NCI-H2029 (cell line): ENCODE data around the gene DMD.
"Not testable (repeated sequence)": the region's sequence is repeated elsewhere in the genome, so short reads cannot be mapped to it uniquely, and the experiment has no call there.

ENCODE experiments used
- DNase-seq: peaks from one replicate; lab custom pipeline; 2025; lab: John Stamatoyannopoulos, UW

The DMD gene

DNA sequence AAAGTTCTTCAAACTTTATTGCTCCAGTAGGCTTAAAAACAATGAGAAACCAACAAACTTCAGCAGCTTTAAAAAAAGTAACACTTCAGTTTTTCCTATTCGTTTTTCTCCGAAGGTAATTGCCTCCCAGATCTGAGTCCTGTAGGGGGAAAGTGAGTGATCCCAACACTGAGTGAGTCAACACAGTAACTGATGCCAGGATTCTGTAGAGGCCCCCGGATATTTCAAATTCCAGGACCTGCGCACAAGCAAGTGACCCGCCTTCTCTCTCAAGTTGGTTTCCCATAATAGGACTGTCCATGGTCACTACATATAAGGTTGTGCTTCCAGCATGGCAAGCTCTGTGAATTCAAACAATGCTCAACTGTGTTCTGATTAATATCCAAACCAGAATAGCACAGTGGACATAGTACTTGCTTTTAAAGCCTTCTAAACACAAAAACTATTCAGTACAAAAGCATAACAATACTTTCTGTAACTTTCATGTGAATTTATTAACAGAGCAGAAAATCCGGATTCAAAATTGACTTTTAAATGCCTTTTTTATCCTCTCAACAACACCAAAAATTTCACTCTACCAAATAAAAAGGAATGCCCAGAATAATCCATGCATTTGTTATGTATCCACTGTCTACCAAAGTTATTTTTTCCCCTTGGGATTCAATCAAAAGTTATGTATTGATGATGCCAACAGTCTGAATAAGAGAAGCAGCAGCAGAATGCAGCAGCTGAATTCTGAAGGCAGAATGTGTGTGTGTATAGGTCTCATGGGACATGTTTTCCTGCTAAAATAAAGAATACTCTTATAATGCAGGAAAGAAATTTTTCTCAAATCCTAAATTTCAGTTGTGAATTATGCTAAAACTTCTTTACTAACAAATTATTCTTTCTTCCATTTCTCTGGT is at the start of gene DMD:
TSS of gene DMD (minus strand) at position 194 of the 905 bp plus-strand sequence. CDS start 237 bp downstream, outside the sequence.
- no peak for DNase-seq

DNA sequence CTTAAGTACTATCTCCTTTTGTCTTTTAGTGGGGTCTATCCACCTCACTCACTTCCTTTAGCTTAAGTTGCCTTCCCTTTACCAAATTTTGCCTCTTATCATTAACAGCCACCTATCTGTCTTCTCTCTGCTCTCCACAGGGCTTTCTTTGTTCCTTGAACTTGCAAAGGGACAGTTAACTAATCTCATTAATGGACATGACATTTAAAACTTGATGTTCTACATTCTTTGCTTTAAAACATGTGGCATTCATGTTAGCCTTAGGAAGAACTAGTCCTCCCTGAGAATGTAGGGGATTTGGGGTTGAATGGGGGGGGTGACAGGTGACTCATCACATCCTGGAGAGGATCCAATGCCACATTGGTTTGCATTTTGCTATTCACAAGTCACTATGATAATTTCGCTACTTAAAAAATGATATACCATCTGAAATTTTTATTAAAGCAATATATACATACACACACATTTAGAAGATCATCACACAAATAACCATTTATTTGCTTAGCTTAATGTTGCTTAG is 41.0 kb upstream of the DMD start:
- no peak for DNase-seq

DNA sequence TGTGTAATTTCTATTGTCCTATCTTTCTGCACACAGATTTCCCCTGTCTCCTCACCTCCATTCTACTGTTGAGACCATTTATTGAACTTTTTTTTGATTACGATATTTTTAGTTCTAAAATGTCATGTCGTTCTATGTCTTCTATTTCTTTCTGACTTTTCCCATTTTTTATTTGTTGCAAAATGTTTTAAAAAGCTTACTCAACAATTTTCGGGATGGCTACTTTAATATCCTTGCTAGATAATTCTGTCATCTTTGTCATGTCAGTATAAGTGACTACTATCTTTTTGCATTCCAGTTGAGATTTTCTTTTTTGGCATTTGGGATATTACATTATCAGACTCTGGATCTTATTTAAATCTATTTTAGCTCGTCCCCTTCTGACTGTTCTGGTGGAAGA is 7.5 kb upstream of the DMD start:
- no peak for DNase-seq

DNA sequence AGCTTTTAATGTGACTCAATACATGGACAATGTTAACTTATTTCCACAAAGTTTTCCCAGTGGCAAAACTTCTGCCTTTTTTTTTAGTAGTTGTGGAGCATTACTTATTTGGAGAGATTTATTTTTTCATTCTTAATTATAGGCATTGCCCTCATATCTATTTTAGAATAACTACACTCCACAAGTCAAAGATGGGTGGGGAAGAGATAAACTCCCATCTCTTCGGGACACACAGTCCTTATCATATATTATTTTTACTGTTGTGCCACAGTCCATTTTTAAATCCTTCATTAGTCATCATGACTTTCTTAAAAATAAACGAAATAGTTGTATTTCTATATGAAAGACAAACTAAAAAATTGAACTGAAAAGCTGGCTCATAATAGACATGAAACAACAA is 1.2 kb downstream of the DMD start:
- no peak for DNase-seq

DNA sequence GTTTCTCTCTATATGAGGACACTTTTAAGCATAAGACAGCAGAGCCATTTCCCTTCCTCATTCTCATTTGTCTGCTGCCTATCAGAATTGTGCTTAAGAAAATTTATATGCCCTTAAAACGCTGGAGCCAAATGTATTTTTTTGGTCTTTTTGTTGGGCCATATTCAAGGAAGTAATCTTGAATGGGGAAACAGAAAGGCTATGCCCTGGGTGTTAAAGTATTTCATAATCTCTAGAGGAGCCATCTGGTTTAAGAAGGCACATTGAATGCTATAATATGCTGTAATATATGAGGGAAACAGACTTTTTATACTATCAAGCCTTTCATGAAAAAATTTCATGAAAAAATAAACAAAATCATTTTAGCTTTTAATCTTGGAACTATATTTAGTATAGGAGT is 4.3 kb downstream of the DMD start:
- no peak for DNase-seq

DNA sequence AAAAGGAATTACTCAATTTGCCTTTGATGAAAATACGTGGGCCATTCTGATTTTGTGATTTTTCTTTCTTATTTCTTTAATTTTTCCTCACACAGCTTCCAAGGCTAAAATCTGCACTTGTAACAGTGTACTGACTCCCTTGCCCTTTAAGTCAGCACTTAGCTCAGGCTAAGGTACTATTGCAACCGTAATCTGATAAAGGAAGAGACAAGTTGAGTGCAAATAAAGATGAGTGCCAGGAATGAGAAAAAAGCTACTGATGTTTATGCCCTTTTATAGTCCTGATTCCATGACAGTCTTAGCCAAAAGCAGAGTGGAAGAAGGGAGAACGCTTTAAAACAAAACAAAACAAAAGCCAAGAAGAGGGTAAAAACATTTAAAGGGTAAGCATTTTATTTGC is 6.0 kb downstream of the DMD start:
- no peak for DNase-seq

DNA sequence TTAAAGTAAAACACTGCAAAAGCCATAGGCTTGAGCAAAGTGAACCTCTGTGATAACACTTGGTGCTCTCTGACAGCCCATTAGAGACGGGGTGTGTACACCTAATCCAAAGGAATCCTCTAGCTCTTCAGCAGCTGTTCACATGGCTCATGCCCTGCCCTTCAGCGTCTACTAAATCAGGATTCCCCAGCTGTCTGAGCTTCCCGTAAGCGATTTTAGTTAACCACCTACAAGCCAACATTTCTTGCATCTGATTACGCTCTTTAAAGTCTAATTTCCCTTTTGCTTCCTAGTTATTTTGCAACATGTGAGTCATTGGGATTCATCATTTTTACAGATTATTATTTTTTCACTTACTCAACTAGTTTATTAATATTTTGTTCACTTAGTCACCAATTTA is 6.5 kb downstream of the DMD start:
- DNase-seq: no peak

DNA sequence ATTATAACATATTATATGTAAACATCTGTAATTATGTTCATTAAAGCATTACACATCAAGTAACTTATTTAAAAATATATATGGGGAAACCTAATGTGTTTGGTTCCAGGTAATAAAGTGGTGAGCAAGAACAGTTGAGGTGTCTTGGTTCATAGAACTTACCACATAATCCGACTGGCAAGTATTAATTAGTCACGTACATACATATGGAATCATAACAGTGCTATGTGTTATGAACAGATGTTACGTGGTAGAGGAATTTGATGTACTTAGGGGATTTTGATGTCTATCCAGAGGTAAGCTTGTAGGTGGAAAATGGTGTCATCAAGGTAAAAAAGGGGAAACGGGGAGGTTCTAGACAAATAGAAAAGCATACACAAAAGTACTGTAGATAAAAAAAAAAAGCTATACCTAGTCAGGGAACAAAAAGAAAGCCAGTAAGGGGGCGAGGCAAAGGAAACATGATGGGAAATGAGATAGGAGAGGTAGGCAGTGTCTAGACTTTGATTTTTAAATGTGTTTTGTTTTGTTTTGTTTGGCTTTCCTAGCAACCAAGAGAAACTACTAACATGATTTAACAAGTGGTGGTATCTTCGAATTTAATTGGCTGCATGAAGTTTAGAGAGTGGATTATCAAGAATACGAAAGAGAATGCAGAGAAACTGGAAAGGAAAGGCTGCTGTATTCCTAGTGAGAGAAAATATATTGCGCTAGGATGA is 12.6 kb downstream of the DMD start:
- no peak for DNase-seq

DNA sequence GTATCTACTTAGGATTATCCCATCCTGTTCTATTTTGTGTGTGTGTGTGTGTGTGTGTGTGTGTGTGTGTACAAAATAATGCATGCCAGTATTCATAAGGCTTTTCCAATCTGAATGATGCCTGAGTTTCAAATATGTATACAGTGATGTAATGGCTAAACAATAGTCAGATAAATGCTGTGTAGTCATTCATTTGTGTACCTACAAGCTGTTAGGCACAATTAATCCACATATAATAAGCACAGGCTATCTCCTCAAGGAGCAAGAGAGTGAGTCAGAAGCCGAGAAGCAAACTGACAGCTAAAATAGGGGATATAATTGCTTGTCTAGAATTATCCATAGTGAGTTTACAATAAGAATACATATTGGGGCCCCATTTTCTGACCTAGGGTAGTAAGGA is 15.7 kb downstream of the DMD start:
- no peak for DNase-seq

DNA sequence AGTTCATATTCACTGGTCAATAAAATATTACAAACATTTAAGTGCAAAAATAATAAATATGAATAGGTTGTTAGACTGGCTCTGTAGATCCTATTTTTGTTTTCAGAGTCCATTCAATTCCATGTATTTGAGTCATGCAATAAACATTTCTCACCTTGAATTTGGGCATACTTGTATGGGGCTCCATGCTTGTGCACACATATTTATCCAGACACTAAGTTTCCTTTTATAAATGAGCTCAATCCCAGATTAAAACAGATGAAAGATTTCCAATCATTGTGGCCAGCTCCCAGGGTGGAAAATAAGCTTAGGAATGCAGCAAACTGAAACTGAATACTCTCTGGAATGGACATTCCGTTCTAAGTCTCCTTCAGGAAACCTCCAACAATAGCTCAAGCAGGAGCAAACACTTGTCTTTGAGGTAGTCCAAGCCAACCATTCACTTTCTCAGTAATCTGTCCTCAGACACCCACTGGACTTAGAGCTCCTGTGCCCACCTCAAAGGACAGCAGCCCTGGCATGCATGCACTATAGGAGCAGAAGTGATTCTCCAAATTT is 16.4 kb downstream of the DMD start:
- no peak for DNase-seq

DNA sequence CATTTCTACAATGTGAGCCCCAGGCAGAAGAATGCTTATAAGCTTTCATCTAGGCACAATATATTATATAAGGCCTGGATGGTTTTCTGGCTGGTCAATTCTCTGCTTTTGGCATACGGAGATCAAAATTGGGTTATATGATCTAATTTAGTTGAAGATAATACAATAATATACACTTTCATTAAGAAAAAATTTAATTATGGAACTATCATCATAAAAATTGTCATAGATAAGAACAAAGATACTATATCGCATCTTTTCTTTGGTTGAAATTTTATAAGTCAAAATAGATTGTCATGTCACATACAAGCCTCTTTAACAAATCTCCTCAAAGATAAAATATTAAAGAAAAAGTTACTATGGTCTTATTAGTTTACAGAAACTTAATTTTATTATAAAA is 17.1 kb downstream of the DMD start:
- no peak for DNase-seq

DNA sequence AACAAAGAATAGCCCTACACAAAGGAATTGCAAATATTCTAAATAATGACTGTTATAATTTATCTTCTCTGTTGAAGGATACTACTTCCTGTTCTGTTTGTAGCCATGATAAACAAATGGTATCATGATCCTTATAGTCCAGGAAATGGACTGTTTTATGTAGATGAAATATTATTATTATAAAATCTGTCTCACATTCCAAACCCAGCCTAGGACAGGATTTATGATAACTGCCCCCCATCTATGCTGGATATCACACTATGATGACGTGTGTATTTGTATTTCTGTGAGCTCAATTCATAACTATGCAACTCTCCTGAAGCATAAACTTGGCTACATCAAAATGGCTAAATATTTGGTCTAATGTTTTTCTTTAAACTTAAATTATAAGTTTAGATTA is 21.3 kb downstream of the DMD start:
- DNase-seq: no peak

DNA sequence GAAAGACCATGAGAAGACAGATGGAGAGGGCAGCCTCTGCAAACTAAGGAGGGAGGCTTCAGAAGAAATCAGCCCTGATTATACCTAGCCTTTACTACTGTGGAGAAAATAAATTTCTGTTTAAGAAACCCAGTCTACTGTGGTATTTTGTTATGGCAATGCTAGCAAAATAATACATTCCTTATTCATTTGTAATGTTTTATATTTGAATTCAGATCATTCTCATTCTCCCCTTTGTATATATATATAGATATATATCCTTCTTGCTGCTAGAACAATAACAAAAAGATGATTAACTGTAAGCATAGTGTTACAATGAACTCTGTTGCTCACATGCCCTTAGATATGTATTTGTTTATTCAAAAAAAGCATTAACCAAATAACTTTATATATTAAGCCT is 22.5 kb downstream of the DMD start:
- DNase-seq: no peak

DNA sequence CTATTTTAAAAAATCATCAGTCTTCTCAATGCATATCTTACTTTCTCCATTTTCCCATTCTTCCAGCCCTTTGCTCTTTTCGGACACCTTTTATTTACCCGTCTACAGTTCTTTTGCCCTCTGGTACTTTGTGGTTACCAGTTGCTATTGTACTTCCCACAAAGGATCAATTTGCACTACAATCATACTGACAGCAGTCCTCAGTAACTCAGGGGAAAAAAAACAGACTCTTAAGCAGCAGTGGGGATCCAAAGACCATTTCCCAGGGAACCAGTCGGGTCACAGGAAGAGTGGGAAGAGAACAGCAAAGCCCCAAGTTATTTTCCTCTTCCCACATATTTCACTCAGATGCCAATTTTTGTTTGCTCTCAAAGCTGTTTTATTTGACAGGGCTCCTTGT is 23.1 kb downstream of the DMD start:
- DNase-seq: no peak

DNA sequence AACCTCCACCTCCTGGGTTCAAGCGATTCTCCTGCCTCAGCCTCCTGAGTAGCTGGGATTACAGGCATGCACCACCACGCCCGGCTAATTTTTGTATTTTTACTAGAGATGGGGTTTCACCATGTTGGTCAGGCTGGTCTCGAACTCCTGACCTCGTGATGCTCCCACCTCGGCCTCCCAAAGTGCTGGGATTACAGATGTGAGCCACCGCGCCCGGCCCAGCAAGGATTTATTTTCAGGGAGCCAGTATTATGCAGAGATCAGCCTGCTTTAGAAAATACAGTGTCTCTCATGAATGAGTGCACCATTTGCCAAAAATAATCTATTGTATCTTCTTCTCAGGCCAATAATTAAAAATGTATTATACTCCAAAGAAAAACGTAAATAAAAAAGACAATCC is 26.5 kb downstream of the DMD start:
- not testable (repeated sequence) for DNase-seq

DNA sequence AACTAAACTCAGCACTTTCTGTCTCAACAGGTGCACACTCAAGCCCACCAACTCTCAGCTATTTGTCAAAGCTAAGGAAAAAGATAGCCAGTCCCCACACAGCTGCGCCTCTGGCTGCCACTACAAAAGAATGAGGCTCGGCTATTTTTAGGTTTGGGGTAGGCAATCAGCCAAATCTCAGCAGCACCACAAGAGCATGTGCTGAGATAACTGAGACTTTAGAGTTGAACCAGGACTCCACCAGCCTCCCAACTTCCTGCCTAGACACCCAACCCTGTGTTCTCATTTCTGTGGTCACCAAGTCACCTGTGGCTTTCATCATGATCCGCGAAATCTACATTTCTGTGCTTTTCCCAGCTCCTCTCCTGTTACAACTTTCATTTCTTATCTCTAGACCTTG is 28.0 kb downstream of the DMD start:
- no peak for DNase-seq

DNA sequence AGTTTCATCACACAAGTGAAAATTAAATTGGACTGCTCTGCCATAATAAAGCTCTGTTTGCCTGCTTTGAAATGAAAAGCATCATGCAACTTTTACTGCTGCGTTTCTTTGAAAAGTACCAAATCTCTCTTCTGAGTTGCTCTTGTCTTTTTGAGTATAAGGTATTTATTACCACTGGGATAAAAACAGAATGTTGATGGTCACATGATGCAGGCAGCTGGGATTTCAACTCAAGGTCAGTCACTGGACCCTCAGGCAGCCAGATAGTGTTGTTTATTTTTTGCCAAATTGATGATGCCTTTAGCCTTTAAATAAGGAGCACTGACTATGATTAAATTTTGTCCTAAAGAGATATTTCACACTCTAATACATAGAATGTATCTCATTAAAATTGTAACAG is 32.7 kb downstream of the DMD start:
- no peak for DNase-seq

DNA sequence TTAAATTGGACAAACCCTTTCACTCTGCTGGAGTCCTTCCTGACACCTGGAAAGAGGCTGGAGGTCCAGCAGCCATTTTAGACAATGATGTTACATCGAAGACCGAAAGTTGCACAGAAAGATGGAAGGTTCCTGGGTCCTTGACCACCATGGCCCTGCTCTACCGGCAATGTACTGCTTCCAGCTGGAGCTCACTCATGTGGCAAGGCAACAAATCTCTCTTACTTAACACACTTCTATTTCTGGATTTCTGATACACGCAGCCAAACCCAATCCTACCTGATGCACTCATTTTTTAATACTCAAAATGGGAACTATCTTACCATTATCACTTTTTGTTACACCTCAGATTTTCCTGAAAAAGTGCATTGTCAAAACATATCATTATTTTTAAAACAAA is 33.1 kb downstream of the DMD start:
- no peak for DNase-seq

DNA sequence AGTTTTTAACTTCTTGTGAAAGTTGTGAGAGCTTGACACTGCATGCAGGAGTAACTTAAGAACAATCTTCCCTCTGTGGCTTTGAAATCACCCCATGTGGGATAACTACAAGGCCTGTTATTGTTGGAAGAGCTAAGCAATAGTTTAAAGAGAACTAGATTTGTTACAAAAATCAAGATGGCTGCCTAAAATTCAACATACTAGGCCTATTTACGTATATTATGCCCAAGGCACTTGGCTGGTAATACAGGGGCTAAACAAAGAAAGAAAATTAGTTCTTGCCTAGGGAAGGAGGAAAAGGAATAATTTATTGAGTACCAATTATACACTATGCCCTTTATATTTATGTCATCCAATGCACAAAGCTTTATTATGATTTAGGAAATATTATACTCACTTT is 36.1 kb downstream of the DMD start:
- DNase-seq: no peak

DNA sequence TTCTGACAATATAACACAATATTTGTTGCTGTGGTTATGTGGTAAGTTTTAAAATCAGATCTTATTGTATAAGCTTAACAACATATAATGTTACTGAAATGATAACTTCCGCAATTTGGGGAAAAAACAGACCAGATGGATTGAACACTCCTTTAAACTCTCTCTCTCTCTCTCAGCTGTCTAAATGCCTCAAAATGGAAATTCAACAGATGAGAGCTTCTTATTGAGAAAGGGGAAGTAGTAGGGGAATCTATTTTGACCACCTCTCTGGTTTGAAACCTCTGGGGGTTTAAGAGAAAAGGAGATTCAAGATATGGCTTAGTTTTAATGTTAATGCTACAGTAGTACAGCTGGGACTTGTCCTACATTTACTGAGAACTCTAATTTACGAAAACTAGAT is 40.3 kb downstream of the DMD start:
- DNase-seq: no peak

DNA sequence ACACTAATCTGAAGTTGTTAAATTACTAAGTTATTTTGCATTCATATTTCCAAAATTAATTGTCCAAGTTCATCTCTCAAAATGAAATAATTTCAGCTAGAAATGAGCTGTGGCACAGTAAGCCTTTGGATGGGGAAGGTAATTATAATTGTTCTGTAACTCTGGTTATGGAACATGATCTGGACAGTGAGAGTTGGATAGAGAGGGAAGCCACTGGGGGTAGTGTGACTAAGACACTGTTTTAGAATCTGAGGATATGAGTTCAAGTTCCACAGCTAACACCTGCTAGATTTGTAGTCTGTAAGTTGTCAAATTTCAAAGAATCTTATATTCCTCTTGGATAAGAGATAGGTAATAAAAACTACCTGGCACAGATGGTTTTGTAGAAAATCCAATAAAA is 49.5 kb downstream of the DMD start:
- DNase-seq: no peak

DNA sequence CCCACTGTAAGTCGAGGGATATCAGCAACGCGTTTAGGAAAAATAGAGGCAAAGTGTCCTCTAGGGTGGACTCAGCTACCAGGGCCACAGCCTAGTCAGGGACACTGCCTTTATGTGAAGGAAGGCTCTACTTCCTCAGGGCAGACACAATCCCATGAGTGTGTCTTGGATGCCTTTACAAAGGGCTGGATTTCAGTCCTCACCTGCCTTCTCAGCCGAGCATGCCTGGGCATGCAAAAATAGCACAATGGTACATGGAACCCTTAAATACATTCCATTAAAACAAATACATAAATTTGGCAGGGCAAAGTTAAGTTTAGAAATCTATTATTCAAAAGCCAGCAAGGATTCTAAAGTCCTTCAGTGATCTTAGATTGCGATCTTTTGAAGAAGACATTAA is 51.1 kb downstream of the DMD start:
- DNase-seq: no peak

DNA sequence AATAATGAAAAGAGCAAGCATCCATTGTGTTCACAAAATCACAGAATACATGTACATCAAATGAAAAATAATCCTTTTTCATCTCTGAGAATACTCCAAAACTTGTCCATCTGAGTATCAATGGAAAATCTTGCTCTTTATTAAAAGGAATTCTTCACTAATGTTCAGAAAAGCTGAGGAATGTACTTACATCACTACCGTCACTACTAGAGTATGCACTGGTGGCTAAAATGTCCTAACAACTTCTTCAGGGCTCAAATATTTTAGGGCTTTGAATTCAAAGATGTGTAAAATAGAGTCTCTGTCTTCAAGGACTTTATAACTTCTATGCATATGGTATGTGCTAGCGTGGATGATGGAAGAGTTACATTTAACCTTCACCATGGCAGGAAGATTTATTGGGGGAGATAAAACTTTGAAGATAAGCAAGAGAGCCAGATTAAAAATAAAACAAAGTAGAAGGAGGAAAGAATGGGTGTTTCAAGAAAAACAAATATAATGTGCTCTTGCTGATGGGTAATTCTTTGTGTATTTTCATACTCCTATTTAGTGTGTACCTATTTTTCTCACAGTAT is 55.1 kb downstream of the DMD start:
- no peak for DNase-seq
